NCI-H2081 treated with DMSO at 0.1 percent for 48 hours (cell line): ENCODE results near the gene ALDH1A3.

ENCODE experiments used
- DNase-seq: peaks from one replicate; lab custom pipeline; 2025; lab: John Stamatoyannopoulos, UW

The ALDH1A3 gene

DNA sequence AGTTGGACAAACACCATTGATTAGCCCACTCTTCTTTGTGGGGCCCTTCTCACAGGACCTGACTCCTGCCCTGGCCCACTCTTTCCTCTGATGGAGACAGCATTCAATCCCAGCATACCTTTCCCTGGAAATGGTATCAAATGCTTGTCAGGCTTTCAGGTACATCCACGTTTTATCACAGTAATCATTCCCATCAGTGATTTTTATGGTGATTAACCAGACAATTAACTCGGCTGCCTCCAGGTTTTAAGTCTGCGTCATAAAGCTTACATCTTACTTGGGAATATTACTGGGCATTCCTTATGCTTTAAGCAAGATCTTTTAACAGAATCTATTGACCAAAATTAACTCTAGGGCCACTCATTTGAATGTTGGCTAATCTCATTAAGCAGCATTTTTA, 72.9 kb downstream of the ALDH1A3 start:
- DNase-seq: no peak

- DNase-seq: no peak
Measured at GRCh38 chr15:100958326-100959065, 78.9 kb downstream of the ALDH1A3 start.

- DNase-seq: no peak
Measured at GRCh38 chr15:100959066-100960050, 79.7 kb downstream of the ALDH1A3 start.
